Fibroblast of pulmonary artery (primary cell): ENCODE measurements around the gene ANTKMT.
A peak's percentile ranks its signal among the peaks of the same experiment; 100 is the strongest.

Source experiments
- DNase-seq: peaks from one replicate; pipeline ENCODE4 v3.0.0-alpha.2; 2010; ENCODE audit warnings: low read depth
- H3K4me3 ChIP-seq: replicated peaks from 2 replicates; pipeline ENCODE4 v1.5.1; 2011; ENCODE audit warnings: low read depth, mild to moderate bottlenecking, control low read depth, low read length, moderate library complexity
- CTCF ChIP-seq: IDR thresholded peaks from 2 replicates; pipeline ENCODE4 v1.5.1; 2011; ENCODE audit warnings: mild to moderate bottlenecking, control low read depth, low read length, inconsistent platforms; ENCODE audit errors: missing control alignments

The ANTKMT gene

GRCh38 chr16:726438-727290, 5.7 kb downstream of the ANTKMT start, which contains the start of the genes CCDC78 and HAGHL:
Gene CCDC78, minus strand, starts transcription at chr16:726443. Its CDS starts 76 bp downstream, at chr16:726367.
Gene HAGHL, plus strand, starts transcription at chr16:727106. Its CDS starts 404 bp downstream, at chr16:727510.
- peak; percentile 32 for DNase-seq
- no peak for TF ChIP-seq CTCF
- peak within 1 kb of the TSS; percentile 65 for H3K4me3 ChIP-seq

- TF ChIP-seq CTCF: no peak
- peak overlapping the region; percentile 65 for H3K4me3 ChIP-seq
- no peak for DNase-seq
Observed at GRCh38 chr16:727291-727977, 6.5 kb downstream of the ANTKMT start.

DNA sequence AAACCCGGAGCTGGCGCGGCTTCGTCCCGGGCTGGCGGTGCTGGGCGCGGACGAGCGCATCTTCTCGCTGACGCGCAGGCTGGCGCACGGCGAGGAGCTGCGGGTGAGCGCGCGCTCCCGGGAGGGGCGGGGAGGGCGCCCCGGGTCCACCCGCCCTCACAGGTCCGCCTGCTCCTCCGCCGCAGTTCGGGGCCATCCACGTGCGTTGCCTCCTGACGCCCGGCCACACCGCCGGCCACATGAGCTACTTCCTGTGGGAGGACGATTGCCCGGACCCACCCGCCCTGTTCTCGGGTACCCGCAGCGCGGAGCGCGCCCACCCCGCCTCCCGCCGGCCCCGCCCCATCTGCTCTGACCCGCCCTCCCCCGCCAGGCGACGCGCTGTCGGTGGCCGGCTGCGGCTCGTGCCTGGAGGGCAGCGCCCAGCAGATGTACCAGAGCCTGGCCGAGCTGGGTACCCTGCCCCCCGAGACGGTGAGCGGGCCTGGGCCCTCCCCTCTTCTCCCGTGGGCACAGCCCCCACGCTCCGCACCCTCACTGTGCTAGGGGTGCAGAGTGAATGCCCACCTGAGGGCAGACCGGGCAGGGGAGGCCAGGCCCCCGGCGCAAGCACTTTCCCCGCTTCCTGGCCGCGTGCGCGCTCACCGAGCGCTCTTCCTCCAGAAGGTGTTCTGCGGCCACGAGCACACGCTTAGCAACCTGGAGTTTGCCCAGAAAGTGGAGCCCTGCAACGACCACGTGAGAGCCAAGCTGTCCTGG, 7.4 kb downstream of the ANTKMT start:
- peak; percentile 73 for DNase-seq
- no peak for TF ChIP-seq CTCF
- peak overlapping the region; percentile 65 for H3K4me3 ChIP-seq

GRCh38 chr16:728890-729744, 8.2 kb downstream of the ANTKMT start:
- no peak overlapping the region for H3K4me3 ChIP-seq
- no peak for DNase-seq
- TF ChIP-seq CTCF: no peak

DNA sequence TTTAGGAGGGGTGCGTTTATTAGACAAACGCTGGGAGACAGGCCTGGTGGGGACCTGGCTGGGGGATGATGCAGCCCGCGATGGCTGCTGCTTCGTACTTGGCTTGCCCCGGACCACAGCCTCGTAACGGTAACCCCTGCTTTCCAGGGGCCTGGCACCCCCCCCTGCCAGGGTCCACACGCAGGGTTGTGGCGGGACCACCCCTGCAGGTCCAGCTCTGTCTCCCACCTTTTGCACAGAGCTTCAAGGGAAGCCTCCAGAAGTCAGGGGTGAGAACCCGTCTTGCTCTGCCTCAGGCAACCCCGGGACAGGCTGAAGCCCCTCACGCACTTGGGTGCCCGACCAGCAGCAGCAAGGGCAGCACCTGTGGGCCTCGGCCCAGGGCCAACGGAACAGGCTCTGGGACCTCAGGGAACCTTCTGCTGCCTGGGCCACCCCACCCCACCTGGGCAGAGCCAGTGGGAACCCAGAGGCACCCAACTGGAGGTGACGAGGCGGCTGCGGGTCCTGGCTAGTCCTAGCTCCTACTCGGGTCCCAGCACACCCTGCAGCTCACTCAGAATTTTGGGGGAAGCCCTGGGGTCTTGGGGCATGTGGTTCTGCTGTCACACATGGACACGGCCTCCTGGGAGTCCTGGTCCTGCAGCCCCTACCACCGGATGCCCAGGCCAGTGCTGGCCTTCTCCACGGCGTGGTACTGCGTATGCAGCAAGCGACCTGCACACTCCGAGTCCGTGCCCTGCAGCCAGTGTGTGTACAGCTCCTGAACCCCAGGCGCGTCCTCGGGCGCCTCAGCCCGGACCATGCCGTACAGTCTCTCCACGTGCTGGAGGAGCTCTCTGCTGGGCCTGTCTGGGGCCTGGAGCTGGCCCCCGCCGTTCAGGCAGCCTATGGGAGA, 9.1 kb downstream of the ANTKMT start:
- H3K4me3 ChIP-seq: no peak overlapping the region
- no peak for TF ChIP-seq CTCF
- no peak for DNase-seq
